ENCODE results near the gene LYG1. TPM values are rescaled to one million over a fixed set of nuclear protein-coding genes. Genes with fewer than 3 reads are reported as not detected.

The LYG1 gene
- total and polyA plus RNA-seq, 9 of the 15 experiments (the other 6 are each of a cell fraction or from before 2014, with no cell fraction given), result 0.64 to 2.6 (median 1.2) TPM

DNA sequence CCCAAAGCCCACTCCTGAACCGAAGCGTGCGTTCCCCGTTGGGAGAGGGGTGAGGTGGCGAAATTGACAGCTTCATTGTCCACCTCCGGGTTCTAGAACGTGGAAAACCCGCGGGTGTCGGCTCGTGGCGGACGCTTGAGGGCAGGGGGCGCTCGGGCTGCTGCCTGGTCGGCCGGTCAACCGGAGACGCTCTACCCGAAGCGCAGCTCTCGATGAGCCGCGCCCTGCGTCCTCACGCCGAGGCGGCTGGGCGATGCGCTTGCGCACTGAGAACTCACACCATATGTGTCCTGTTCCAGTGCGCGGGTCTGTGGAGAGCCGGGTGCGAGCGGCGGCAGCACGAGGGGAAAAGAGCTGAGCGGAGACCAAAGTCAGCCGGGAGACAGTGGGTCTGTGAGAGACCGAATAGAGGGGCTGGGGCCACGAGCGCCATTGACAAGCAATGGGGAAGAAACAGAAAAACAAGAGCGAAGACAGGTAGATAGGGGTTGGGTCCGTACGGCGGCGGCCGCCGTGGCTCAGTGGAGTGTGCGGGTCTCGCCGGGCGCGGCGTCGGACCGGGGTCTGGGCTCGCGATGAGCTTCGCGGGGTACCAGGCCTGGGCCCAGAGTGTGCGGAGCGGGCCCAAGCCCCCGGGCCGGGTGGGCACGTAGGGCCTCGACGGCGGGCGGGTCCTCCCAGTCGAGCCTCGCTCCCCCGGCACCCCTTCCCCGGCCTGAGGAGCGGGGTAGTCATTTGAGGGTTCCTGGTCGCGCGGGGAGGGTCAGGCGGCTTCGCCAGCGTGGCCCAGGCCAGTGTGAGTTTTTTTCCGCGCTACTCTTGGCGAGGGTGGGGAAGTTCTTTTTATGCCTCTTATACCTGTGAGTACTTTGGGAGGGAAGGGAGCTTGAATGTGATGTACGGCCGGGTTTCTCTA lies 36.4 kb upstream of the LYG1 start, which contains the start of gene EIF5B (continued):
- TF ChIP-seq, protein P1, sequence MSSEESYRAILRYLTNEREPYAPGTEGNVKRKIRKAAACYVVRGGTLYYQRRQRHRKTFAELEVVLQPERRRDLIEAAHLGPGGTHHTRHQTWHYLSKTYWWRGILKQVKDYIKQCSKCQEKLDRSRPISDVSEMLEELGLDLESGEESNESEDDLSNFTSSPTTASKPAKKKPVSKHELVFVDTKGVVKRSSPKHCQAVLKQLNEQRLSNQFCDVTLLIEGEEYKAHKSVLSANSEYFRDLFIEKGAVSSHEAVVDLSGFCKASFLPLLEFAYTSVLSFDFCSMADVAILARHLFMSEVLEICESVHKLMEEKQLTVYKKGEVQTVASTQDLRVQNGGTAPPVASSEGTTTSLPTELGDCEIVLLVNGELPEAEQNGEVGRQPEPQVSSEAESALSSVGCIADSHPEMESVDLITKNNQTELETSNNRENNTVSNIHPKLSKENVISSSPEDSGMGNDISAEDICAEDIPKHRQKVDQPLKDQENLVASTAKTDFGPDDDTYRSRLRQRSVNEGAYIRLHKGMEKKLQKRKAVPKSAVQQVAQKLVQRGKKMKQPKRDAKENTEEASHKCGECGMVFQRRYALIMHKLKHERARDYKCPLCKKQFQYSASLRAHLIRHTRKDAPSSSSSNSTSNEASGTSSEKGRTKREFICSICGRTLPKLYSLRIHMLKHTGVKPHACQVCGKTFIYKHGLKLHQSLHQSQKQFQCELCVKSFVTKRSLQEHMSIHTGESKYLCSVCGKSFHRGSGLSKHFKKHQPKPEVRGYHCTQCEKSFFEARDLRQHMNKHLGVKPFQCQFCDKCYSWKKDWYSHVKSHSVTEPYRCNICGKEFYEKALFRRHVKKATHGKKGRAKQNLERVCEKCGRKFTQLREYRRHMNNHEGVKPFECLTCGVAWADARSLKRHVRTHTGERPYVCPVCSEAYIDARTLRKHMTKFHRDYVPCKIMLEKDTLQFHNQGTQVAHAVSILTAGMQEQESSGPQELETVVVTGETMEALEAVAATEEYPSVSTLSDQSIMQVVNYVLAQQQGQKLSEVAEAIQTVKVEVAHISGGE (CRISPR knock-in tag; IDR thresholded peaks at IDR 0.05), result 0 out of 6 replicates have a peak, but pooled peaks of 2 of the 3 experiments have one; percentile 29 to 39
- TF ChIP-seq, protein P2, sequence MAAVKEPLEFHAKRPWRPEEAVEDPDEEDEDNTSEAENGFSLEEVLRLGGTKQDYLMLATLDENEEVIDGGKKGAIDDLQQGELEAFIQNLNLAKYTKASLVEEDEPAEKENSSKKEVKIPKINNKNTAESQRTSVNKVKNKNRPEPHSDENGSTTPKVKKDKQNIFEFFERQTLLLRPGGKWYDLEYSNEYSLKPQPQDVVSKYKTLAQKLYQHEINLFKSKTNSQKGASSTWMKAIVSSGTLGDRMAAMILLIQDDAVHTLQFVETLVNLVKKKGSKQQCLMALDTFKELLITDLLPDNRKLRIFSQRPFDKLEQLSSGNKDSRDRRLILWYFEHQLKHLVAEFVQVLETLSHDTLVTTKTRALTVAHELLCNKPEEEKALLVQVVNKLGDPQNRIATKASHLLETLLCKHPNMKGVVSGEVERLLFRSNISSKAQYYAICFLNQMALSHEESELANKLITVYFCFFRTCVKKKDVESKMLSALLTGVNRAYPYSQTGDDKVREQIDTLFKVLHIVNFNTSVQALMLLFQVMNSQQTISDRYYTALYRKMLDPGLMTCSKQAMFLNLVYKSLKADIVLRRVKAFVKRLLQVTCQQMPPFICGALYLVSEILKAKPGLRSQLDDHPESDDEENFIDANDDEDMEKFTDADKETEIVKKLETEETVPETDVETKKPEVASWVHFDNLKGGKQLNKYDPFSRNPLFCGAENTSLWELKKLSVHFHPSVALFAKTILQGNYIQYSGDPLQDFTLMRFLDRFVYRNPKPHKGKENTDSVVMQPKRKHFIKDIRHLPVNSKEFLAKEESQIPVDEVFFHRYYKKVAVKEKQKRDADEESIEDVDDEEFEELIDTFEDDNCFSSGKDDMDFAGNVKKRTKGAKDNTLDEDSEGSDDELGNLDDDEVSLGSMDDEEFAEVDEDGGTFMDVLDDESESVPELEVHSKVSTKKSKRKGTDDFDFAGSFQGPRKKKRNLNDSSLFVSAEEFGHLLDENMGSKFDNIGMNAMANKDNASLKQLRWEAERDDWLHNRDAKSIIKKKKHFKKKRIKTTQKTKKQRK (IDR thresholded peaks at IDR 0.05; ENCODE audit: borderline replicate concordance, low read depth, low read length), result no peak
- TF ChIP-seq JUNB (CRISPR knock-in tag; conservative IDR thresholded peaks at IDR 0.05), result no peak
- no peak for TF ChIP-seq TCF7 (IDR thresholded peaks at IDR 0.05; ENCODE audit: borderline replicate concordance)
- TF ChIP-seq, protein P3, sequence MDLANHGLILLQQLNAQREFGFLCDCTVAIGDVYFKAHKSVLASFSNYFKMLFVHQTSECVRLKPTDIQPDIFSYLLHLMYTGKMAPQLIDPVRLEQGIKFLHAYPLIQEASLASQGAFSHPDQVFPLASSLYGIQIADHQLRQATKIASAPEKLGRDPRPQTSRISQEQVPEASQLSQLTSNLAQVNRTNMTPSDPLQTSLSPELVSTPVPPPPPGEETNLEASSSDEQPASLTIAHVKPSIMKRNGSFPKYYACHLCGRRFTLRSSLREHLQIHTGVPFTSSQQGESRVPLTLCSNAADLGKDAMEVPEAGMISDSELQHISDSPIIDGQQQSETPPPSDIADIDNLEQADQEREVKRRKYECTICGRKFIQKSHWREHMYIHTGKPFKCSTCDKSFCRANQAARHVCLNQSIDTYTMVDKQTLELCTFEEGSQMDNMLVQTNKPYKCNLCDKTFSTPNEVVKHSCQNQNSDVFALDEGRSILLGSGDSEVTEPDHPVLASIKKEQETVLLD (IDR thresholded peaks at IDR 0.05), result peak; percentile 99
- TF ChIP-seq ZNF311 (CRISPR knock-in tag; IDR thresholded peaks at IDR 0.05), result no peak
- no peak for TF ChIP-seq RHOXF2B (CRISPR knock-in tag; conservative IDR thresholded peaks at IDR 0.05)
- no peak for TF ChIP-seq ZNF584 (CRISPR knock-in tag; IDR thresholded peaks at IDR 0.05; ENCODE audit: low read depth)
- TF ChIP-seq ZSCAN32 (CRISPR knock-in tag; IDR thresholded peaks at IDR 0.05), result no peak
- TF ChIP-seq, protein P4, sequence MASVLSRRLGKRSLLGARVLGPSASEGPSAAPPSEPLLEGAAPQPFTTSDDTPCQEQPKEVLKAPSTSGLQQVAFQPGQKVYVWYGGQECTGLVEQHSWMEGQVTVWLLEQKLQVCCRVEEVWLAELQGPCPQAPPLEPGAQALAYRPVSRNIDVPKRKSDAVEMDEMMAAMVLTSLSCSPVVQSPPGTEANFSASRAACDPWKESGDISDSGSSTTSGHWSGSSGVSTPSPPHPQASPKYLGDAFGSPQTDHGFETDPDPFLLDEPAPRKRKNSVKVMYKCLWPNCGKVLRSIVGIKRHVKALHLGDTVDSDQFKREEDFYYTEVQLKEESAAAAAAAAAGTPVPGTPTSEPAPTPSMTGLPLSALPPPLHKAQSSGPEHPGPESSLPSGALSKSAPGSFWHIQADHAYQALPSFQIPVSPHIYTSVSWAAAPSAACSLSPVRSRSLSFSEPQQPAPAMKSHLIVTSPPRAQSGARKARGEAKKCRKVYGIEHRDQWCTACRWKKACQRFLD (CRISPR knock-in tag; IDR thresholded peaks at IDR 0.05), result no peak
- no peak; a peak in 1 of 4 replicates for TF ChIP-seq TBL1XR1 (IDR thresholded peaks at IDR 0.05; ENCODE audit: low read length in 2 of 2)
- TF ChIP-seq ZBTB17 (CRISPR knock-in tag; IDR thresholded peaks at IDR 0.05), result no peak
